Vagina (tissue), 2 donors: ENCODE data around the gene SNRK.

ENCODE experiments used
- POLR2A ChIP-seq, 2 donors: fragments of 450-650 bp; IDR thresholded peaks; one replicate each; pipeline ENCODE4 v1.6.1; 2017; ENCODE audit warnings: antibody characterized with exemption in 2 of 2, mild to moderate bottlenecking in 2 of 2, moderate library complexity in 2 of 2
- POLR2AphosphoS5 ChIP-seq, 2 donors: sonication (generic); formaldehyde crosslinking; IDR thresholded peaks; one replicate each; pipeline ENCODE4 v1.9.0; 2017; ENCODE audit warnings: antibody characterized with exemption in 2 of 2, mild to moderate bottlenecking in 2 of 2, low read depth in 1 of 2; ENCODE audit not compliant: insufficient read depth in 1 of 2
- TF ChIP-seq, protein P1 (sequence below), 3 experiments: fragments of 450-650 bp in 2 of 3; fragments of 200-600 bp in 1 of 3; sonication (generic) in 1 of 3; IDR thresholded peaks; one replicate each; pipeline ENCODE4 v1.5.1; 2017 to 2019; ENCODE audit warnings: antibody characterized with exemption in 3 of 3, mild to moderate bottlenecking in 2 of 3, moderate library complexity in 2 of 3

- TF ChIP-seq POLR2AphosphoS5 (IDR thresholded peaks at IDR 0.05; ENCODE audit: insufficient read depth in 1 of 2, low read depth in 1 of 2) (no peak), POLR2A (IDR thresholded peaks at IDR 0.05) (no peak)
- TF ChIP-seq, protein P1, sequence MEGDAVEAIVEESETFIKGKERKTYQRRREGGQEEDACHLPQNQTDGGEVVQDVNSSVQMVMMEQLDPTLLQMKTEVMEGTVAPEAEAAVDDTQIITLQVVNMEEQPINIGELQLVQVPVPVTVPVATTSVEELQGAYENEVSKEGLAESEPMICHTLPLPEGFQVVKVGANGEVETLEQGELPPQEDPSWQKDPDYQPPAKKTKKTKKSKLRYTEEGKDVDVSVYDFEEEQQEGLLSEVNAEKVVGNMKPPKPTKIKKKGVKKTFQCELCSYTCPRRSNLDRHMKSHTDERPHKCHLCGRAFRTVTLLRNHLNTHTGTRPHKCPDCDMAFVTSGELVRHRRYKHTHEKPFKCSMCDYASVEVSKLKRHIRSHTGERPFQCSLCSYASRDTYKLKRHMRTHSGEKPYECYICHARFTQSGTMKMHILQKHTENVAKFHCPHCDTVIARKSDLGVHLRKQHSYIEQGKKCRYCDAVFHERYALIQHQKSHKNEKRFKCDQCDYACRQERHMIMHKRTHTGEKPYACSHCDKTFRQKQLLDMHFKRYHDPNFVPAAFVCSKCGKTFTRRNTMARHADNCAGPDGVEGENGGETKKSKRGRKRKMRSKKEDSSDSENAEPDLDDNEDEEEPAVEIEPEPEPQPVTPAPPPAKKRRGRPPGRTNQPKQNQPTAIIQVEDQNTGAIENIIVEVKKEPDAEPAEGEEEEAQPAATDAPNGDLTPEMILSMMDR (IDR thresholded peaks at IDR 0.05): no peak
Measured at GRCh38 chr3:43279082-43279481, 7.3 kb upstream of the SNRK start.
